Head of caudate nucleus (tissue), 42 donors: ENCODE data around the gene TSEN2.
"Not testable (repeated sequence)": the region's sequence is repeated elsewhere in the genome, so short reads cannot be mapped to it uniquely, and the experiment has no call there.

Experiments used
- DNase-seq, 42 donors: peaks; one replicate each; pipeline versions ENCODE4 v3.0.0 to v3.0.0-alpha.2; 2020 to 2021; ENCODE audit warnings: mixed read lengths in 7 of 42
- intact Hi-C: fragments of 100-400 bp; cut with DNase I; formaldehyde crosslinking; loops from one replicate; pipeline ENCODE4 v1.15.0; 2022

TSEN2 gene

DNA sequence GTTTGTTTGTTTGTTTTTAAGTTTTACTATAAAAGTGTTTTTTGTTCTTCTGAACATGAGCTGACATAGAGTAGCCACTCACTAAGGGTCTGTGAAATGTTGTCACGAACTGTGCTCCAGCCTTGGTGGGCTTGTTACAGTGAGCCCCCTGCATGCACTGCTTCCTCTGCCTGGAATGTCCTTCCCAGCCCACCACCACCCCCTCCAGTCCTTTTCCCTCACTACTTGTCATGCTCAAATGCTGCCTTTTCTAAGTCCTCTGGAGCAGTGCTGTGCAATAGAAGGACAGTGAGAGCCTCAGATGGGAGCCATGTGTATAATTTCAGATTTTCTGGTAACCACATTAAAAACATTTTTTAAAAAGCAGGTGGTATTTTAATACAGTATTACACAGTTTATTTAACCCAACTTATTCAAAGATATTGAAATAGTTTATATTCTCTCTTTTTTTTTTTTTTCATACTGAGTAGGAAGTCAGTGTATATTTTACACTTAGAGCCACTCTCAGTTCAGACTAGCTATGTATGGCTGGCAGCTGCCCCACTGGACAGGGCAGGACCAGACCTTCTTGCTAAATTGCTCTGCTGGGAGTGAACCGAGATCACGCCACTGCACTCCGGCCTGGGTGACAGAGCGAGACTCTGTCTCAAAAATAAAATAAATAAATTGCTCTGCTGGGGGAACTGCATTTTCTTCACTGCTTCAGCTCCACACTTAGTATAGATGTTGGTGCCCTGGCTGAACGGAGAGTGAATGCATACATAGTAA is 34.2 kb downstream of the TSEN2 start:
- DNase-seq: no peak
- intact Hi-C loops: no loop called here

DNA sequence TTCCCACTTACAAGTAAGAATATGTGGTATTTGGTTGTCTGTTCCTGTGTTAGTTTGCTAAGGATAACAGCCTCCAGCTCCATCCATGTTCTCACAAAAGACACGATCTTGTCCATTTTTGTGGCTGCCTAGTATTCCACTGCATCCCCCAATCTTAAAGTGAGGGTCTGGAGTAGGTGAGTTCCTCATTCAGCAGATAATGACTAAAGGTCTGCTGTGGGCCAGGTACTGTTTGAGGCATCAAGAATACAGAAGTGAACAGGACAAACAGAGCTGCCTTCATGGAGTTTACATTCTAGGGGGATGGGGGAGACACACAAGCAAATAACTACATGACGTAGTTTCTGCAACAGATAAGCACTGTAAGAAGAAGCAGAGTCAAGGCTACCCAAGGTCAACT is 36.7 kb downstream of the TSEN2 start:
- intact Hi-C loops: no loop called here
- no peak for DNase-seq

GRCh38 chr3:12522721-12523120 is 38.4 kb downstream of the TSEN2 start:
- no peak for DNase-seq
- intact Hi-C loops: no loop called here

GRCh38 chr3:12527757-12528143 is 43.5 kb downstream of the TSEN2 start:
- intact Hi-C loops: no loop called here
- no peak for DNase-seq

DNA sequence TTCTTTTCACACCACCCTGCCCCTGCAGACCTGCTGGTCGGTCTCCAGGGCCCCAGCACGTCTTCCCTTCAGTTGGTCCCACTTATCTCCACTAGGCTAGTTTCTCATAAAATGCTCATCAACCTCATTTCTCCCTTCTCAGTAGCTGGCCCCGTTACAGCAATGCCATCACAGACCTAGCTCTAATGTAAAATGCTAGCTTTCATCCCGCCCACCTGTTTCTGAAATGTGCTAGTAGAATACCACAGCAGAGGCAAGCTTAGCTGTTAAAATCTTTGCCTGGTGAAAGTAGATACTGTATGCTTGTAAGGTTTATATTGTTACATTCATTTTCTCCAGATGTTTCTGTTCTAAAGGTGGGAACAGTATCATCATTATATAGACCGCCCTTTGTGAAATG is 47.9 kb downstream of the TSEN2 start:
- intact Hi-C loops: no loop called here
- DNase-seq: peak in 21 of 42 donors; percentile 9 to 73 (median 37)

DNA sequence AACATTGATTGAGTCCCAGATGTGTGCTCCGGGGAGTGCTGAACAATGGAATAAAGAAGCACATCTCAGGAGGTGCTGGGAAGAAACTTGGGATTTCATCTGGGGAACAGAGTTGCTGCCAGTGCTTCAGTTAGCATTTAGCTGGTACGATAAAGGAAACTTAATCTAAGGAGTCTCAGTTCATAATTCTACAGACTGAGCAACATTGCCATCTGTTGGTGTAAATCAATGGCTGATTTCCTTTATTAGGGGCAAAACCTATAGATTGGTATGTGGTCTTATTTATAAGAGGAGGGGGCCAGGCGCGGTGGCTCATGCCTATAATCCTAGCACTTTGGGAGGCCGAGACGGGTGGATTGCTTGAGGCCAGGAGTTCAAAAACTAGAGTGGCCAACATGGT is 52.1 kb downstream of the TSEN2 start:
- intact Hi-C loops: no loop called here

GRCh38 chr3:12541625-12542024 is 57.3 kb downstream of the TSEN2 start:
- intact Hi-C loops: no loop called here
- peak in 16 of 42 donors; percentile 15 to 56 (median 32) for DNase-seq

More for the DNA sequence above, 52.1 kb downstream of the TSEN2 start:
- DNase-seq: no peak

DNA sequence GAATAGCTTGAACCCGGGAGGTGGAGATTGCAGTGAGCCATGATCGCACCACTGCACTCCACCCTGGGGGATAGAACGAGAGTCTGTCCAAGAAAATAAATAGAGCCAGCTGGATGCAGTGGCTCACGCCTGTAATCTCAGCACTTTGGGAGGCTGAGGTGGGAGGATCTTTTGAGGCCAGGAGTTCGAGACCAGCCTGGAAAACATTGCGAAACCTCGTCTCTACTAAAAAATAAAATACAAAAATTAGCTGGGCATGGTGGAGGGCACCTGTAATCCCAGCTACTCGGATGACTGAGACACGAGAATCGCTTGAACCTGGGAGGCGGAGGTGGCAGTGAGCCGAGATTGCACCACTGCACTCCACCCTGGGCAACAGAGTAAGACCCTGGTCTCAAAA is 59.2 kb downstream of the TSEN2 start:
- intact Hi-C loops, DNase-seq: not testable (repeated sequence)

DNA sequence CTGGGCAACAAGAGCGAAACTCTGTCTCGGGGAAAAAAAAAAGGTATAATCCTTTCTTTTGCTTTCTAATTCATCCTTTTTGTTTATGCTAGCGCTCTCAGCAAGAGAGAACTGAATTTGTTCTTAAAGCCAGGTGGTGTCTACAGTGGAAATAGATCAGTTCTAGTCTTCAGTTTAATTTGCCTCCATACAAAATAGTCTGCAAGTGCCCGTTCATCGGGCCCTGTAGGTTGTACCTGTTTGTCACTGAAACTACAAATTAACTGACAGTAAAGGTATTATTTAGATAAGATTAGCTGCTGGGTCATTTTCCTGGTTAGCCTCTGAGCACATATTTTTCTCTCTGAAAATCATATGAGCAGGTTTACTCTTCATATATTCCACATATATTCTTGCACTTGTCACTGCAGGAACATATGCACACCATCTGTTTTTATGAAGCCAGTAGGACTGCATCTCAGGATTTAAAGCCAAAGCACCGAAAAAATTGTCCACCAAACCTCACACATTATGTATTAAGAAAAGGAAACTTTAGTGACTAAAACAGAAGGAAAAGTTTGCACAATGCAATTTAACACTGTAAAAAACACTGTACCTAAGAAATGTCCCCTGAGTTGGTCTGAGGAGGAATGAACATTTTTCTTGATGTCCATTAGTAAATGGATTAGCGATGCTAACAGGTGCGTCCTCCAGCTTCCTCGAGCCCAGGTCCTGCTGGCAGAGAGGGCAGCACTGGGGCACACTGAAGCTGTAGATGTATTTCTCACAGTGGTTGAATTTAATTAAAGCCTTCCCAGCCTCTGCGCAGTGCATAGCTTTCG is 60.6 kb downstream of the TSEN2 start:
- intact Hi-C loops: no loop called here
- DNase-seq: no peak

- DNase-seq: no peak
- intact Hi-C loops: no loop called here
Observed at GRCh38 chr3:12545473-12545791, 61.2 kb downstream of the TSEN2 start, which contains the start of gene MKRN2OS. TSS of gene MKRN2OS (minus strand) at chr3:12545499. CDS start at chr3:12545464, 35 bp downstream.

DNA sequence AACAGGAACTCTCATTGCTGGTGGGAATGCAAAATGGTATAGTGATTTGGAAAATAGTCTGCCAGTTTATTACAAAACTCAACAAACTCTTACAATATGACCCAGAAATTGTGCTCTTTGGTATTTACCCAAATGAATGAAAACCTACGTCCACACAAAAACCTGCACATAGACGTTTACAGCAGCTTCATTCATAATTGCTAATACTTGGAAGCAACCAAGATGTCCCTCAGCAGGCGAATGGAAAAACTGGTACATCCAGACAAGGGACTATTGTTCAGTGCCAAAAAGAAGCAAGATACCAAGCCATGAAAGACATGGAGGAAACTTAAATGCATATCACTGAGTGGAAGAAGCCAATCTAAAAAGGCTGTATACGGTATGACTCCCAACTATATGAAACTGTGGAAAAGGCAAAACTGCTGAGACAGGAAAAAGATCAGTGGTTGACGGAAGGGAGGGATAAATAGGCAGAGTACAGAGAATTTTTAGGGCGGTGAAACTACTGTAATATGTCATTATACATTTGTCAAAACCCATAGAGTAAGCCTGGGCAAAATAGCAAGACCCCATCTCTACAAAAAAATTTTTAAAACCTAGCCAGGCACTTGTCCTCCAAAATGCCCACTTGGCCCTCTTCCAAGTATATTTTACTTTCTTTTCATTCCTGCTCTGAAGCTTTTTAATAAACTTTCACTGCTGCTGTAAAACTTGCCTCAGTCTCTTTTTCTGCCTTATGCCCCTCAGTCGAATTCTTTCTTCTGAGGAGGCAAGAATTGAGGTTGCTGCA is 65.9 kb downstream of the TSEN2 start:
- DNase-seq: no peak
- intact Hi-C loops: no loop called here

GRCh38 chr3:12553921-12554391 is 69.7 kb downstream of the TSEN2 start:
- DNase-seq: peak in 25 of 42 donors; percentile 10 to 70 (median 30)
- intact Hi-C loops: no loop called here

- DNase-seq: no peak
- intact Hi-C loops: loop anchor here (2.0 to 5.0 kb wide), 2 partner anchors 69 to 108 kb away; partner anchors contain the start of gene RAF1
Observed at GRCh38 chr3:12556314-12556689, 72.0 kb downstream of the TSEN2 start.

DNA sequence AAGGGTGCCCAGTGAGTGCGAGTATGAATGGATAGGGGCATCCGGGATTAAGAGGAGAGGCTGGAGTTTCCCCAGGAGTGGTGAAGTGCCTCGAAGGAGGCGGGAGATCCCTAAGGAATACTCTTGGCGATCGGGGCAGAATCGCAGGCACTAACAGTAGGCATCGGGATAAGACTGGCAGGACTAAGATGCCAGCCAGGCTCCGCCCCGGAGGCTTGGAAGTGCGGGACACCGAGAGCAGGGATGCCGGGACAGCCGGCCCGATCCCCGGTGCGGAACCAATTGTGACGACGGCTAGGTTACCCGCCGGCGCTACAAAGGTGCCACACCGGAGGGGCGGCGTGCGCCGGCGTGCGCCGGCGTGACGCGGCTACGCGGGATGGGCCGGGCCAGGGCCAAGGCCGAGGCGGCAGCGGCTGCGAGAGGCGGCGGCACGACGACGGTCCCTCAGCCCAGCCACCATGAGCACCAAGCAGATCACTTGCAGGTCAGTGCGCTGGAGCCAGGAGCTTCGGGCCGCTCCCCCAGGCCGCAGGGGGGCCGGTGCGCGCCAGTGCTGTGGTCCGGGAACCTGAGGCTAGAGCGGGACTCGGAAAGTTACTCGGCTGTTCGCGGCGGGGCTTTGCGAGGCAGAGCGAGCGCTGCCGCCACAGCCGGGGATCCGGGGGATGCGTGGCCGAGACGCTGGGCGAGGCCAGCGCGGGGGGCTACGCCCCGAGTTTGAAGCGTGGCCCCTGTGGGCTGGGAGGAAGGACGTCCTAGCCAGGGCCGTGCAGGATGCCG is 72.6 kb downstream of the TSEN2 start, which contains the start of gene MKRN2:
TSS of gene MKRN2 (plus strand) at position 398 of the 783 bp plus-strand sequence. CDS start at position 462, 64 bp downstream.
- intact Hi-C loops: loop anchor here (2.0 to 5.0 kb wide), 2 partner anchors 70 to 108 kb away; partner anchors contain the start of gene RAF1

DNA sequence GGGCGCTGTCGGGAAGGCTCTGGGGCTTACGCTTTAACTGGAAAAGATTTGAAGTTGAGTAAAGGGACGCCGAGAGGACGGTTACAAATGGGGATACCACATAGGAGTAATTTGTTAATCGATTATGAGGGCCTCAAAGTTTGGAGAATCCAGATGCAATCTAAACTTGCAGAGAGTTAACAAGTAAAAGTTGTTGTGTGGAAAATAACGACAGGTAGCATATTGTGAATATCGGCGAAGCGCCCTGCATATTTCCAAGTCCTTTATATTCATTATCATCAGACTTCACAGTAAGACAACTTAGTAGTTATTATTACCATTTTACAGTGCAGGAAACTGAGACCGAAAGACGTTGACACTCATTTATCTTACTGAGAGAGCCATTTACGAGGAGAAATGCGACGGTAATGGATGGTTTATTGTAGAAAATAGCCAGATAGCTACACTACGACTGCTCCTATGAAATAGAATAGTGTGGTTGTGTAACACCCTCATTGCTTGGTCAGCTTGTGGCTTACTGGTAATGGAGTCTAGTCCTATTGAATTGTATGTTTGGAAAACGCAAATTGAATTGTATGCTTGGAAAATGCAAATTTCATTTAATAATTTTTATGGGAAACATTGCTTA is 73.3 kb downstream of the TSEN2 start:
- DNase-seq: no peak
- intact Hi-C loops: loop anchor here (2.0 to 5.0 kb wide), 2 partner anchors 70 to 107 kb away; partner anchors contain the start of gene RAF1

More for the DNA sequence above, 72.6 kb downstream of the TSEN2 start, which contains the start of gene MKRN2:
- peak; percentile 77 to 96 (median 88) for DNase-seq

DNA sequence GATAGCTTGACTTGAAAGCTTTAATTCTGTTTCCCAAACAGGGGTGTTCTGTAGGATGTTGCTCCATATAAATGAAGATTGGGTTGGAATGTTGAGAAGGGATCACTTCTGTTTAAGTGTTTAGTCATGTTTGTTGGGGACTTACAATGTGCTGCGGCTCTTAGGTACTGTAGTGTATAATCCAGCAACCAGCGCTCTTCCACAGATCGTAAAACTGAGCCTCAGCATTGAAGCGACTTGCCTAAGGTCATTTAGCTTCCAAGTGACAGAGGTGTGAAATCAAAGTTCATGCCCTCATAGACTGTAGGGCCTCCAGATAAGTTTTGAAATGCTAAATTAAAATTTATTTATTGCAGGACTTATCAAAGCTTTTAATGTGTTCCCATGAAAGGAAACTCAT is 74.4 kb downstream of the TSEN2 start:
- intact Hi-C loops: loop anchor here (5.0 kb wide), 1 partner anchor 71 kb away; no protein-coding TSS in a partner anchor

DNA sequence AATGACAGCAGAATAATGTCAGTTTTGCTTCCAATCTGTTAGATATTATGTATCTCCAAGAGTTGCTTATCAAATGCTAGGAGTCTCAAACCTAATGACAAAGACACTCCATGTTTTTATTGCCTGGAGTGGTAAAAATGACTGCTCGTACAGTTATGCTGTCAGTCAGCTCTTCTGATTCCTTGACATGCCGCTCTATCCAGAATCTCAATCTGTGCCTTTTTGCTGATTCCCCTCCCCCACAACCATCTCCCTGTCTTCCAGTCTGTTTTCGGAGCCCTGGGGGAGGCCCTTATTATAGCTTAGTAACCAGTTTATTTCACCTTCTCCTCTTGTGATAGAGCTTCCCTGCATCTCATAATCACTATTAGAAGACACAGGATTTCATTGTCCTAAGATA is 75.2 kb downstream of the TSEN2 start:
- peak in 13 of 42 donors; percentile 8 to 70 (median 39) for DNase-seq
- intact Hi-C loops: loop anchor here (5.0 kb wide), 1 partner anchor 72 kb away; no protein-coding TSS in a partner anchor

More for the DNA sequence above, 74.4 kb downstream of the TSEN2 start:
- no peak for DNase-seq
